Measurements from ENCODE around the gene PI3. TPM values are rescaled to one million over a fixed set of nuclear protein-coding genes. Genes with fewer than 3 reads are reported as not detected.

The PI3 gene
- total RNA-seq, 1 experiment from 2014 or later, result not detected

DNA sequence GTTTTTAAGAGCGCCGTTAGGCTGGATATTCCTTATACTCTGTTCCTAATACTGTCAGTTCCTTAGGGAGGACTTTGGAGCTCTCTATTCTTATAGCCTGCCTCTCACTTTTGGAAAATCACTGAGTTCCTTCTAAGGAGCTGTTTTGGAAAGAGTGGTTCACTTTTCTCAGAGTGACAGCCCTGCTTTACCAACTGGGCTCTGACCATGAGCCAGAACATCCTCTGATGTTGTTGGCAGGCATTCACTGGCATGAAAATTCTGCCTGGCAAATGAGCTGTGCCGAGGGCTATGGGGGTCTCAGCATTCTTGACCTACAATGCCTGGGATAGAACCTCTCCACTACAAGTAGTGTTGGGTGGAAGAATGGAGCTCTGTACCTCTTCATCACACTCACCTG is 17.2 kb downstream of the PI3 start:
- ChIA-PET POLR2A (no interaction called here), RAD21 (ENCODE audit: low non-redundant PET in 1 of 2, low total read pairs in 2 of 2, uncharacterized antibody in 2 of 2, unreplicated experiment in 2 of 2) (no interaction called here)
- BruUV-seq (replicated peaks), result no TSS peak

DNA sequence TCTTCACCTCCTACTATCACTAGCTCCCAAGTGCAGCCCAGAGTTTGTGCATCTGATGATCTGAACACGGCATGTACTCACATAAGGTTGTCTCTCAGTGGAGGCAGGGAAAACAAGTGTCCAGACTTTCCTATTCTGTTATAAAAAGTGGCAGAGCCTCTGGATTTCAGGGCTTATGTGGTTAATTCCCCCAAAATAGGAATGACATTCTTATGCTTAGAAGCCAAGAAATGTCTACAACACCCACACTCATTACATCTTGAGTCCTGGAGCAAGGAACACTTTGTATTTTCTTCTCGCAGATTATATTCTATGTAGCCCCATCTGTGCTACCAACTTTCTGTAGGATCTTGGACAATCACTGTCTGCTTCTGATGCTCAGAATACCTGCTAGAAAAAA is 18.6 kb downstream of the PI3 start:
- Histone ChIP-seq H3K4me1 (ENCODE audit: control insufficient read depth in 1 of 2, insufficient read depth in 2 of 2, low read length in 2 of 2) (no peaks in the 10 kb centered on the region), H3K27ac (ENCODE audit: low read depth, low read length) (no peak overlapping the region), H3K27me3 (ENCODE audit: insufficient read depth, low read length) (no peaks in the 10 kb centered on the region; the same call in 1 of the 2 replicates), H3K4me3 (replicated peaks in 1 of 2; ENCODE audit: low read depth in 1 of 2, low read length in 2 of 2) (no peak overlapping the region), H3K4me2 (ENCODE audit: low read length) (no peak overlapping the region), H3K9me2 (ENCODE audit: insufficient read depth) (no peaks in the 10 kb centered on the region), H4K20me1 (ENCODE audit: insufficient read depth) (no peaks in the 10 kb centered on the region), H2AFZ (ENCODE audit: low read depth, low read length, poor library complexity, severe bottlenecking) (no peak overlapping the region), H3K9ac (ENCODE audit: low read length) (no peak overlapping the region), H3K36me3 (ENCODE audit: control insufficient read depth in 1 of 2, insufficient read depth in 2 of 2, low read length in 2 of 2) (no peaks in the 10 kb centered on the region), H3K79me2 (ENCODE audit: insufficient read depth, low read length) (no peaks in the 10 kb centered on the region), H3K9me3 (ENCODE audit: control insufficient read depth in 1 of 2, insufficient read depth in 1 of 2, low read depth in 1 of 2, low read length in 2 of 2) (no peaks in the 10 kb centered on the region)
- intact Hi-C loops (cut with micrococcal nuclease), result no loop called here
- ChIA-PET POLR2A (no interaction called here), CTCF (no interaction called here), RAD21 (ENCODE audit: low non-redundant PET in 1 of 2, low total read pairs in 2 of 2, uncharacterized antibody in 2 of 2, unreplicated experiment in 2 of 2) (no interaction called here)
- no peak for TF ChIP-seq EZH2phosphoT487 (IDR thresholded peaks at IDR 0.05; ENCODE audit: borderline replicate concordance)
- TF ChIP-seq FOSL1 (IDR thresholded peaks at IDR 0.05; ENCODE audit: low read depth), result no peak
- no peak for TF ChIP-seq CEBPB (IDR thresholded peaks at IDR 0.05; ENCODE audit: low read depth)
- no peak for TF ChIP-seq SP1 (IDR thresholded peaks at IDR 0.05; ENCODE audit: low read depth)
- no peak for TF ChIP-seq EZH2 (IDR thresholded peaks at IDR 0.05)
- no peak for TF ChIP-seq SRF (IDR thresholded peaks at IDR 0.05; ENCODE audit: low read depth)
- no peak for TF ChIP-seq ELF1 (IDR thresholded peaks at IDR 0.05; ENCODE audit: borderline replicate concordance, low read depth)
- TF ChIP-seq, protein P1, sequence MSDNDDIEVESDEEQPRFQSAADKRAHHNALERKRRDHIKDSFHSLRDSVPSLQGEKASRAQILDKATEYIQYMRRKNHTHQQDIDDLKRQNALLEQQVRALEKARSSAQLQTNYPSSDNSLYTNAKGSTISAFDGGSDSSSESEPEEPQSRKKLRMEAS (IDR thresholded peaks at IDR 0.05), result no peak
- TF ChIP-seq, protein P2, sequence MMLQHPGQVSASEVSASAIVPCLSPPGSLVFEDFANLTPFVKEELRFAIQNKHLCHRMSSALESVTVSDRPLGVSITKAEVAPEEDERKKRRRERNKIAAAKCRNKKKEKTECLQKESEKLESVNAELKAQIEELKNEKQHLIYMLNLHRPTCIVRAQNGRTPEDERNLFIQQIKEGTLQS (IDR thresholded peaks at IDR 0.05), result no peak
- TF ChIP-seq ZFX (IDR thresholded peaks at IDR 0.05), result no peak
- no peak for TF ChIP-seq ZNF274 (IDR thresholded peaks at IDR 0.05; ENCODE audit: low read depth, low read length)
- no peak for TF ChIP-seq TCF7L2 (IDR thresholded peaks at IDR 0.05; ENCODE audit: borderline replicate concordance, extremely low read depth, insufficient read depth, insufficient read length)
- TF ChIP-seq, protein P3, sequence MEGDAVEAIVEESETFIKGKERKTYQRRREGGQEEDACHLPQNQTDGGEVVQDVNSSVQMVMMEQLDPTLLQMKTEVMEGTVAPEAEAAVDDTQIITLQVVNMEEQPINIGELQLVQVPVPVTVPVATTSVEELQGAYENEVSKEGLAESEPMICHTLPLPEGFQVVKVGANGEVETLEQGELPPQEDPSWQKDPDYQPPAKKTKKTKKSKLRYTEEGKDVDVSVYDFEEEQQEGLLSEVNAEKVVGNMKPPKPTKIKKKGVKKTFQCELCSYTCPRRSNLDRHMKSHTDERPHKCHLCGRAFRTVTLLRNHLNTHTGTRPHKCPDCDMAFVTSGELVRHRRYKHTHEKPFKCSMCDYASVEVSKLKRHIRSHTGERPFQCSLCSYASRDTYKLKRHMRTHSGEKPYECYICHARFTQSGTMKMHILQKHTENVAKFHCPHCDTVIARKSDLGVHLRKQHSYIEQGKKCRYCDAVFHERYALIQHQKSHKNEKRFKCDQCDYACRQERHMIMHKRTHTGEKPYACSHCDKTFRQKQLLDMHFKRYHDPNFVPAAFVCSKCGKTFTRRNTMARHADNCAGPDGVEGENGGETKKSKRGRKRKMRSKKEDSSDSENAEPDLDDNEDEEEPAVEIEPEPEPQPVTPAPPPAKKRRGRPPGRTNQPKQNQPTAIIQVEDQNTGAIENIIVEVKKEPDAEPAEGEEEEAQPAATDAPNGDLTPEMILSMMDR (IDR thresholded peaks at IDR 0.05 in 2 of 3, conservative IDR thresholded peaks at IDR 0.05 in 1 of 3; ENCODE audit: borderline replicate concordance in 1 of 3, insufficient read depth in 1 of 3, low read depth in 2 of 3, low read length in 2 of 3), result no peak
- no peak for TF ChIP-seq YY1 (IDR thresholded peaks at IDR 0.05; ENCODE audit: extremely low read depth, insufficient replicate concordance, low read depth, low read length)
- TF ChIP-seq, protein P4, sequence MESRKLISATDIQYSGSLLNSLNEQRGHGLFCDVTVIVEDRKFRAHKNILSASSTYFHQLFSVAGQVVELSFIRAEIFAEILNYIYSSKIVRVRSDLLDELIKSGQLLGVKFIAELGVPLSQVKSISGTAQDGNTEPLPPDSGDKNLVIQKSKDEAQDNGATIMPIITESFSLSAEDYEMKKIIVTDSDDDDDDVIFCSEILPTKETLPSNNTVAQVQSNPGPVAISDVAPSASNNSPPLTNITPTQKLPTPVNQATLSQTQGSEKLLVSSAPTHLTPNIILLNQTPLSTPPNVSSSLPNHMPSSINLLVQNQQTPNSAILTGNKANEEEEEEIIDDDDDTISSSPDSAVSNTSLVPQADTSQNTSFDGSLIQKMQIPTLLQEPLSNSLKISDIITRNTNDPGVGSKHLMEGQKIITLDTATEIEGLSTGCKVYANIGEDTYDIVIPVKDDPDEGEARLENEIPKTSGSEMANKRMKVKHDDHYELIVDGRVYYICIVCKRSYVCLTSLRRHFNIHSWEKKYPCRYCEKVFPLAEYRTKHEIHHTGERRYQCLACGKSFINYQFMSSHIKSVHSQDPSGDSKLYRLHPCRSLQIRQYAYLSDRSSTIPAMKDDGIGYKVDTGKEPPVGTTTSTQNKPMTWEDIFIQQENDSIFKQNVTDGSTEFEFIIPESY (IDR thresholded peaks at IDR 0.05; ENCODE audit: extremely low read depth, insufficient replicate concordance, low read length), result no peak
- no peak for DNase-seq (ENCODE audit: low read depth, low spot score)
- no TSS peak for BruUV-seq (replicated peaks)
- no peak for ATAC-seq

More for the DNA sequence above, 17.2 kb downstream of the PI3 start:
- Histone ChIP-seq H3K4me1 (ENCODE audit: control insufficient read depth in 1 of 2, insufficient read depth in 2 of 2, low read length in 2 of 2) (no peaks in the 10 kb centered on the region), H3K27me3 (ENCODE audit: insufficient read depth, low read length) (no peaks in the 10 kb centered on the region; the same call in 1 of the 2 replicates), H3K4me3 (replicated peaks in 1 of 2; ENCODE audit: low read depth in 1 of 2, low read length in 2 of 2) (no peak overlapping the region), H3K9me2 (ENCODE audit: insufficient read depth) (no peaks in the 10 kb centered on the region), H3K79me2 (ENCODE audit: insufficient read depth, low read length) (no peaks in the 10 kb centered on the region), H3K9ac (ENCODE audit: low read length) (no peak overlapping the region), H3K36me3 (ENCODE audit: control insufficient read depth in 1 of 2, insufficient read depth in 2 of 2, low read length in 2 of 2) (no peaks in the 10 kb centered on the region), H3K27ac (ENCODE audit: low read depth, low read length) (no peak overlapping the region), H4K20me1 (ENCODE audit: insufficient read depth) (no peaks in the 10 kb centered on the region), H2AFZ (ENCODE audit: low read depth, low read length, poor library complexity, severe bottlenecking) (no peak overlapping the region), H3K9me3 (ENCODE audit: control insufficient read depth in 1 of 2, insufficient read depth in 1 of 2, low read depth in 1 of 2, low read length in 2 of 2) (no peaks in the 10 kb centered on the region), H3K4me2 (ENCODE audit: low read length) (no peak overlapping the region)
- intact Hi-C loops (cut with micrococcal nuclease), result no loop called here
- TF ChIP-seq CEBPB (IDR thresholded peaks at IDR 0.05; ENCODE audit: low read depth) (no peak), EGR1 (IDR thresholded peaks at IDR 0.05; ENCODE audit: low read depth) (no peak)
- CTCF ChIA-PET, result interaction anchor here (1.3 kb wide), 1 partner anchor 38 kb away, joined by 3 read pairs; no protein-coding TSS in a partner anchor
- DNase-seq (ENCODE audit: low read depth, low spot score) (no peak), ATAC-seq (no peak)
